H1 (cell line): Measurements from ENCODE around the gene MICALL1. TPM values are rescaled to one million over a fixed set of nuclear protein-coding genes. Genes with fewer than 3 reads are reported as not detected.

Source experiments
- CBX8 ChIP-seq: fragments of 300-800, 300-1000 bp; sonication (generic); IDR thresholded peaks from 2 replicates; pipeline ENCODE4 v1.7.1; 2016; ENCODE audit warnings: low read depth, low read length, borderline replicate concordance
- MAFK ChIP-seq: IDR thresholded peaks from 2 replicates; pipeline ENCODE4 v1.6.1; 2012; ENCODE audit warnings: low read depth, mild to moderate bottlenecking, improper control_type of control experiment, low read length
- YY1 ChIP-seq: IDR thresholded peaks from 2 replicates; pipeline ENCODE4 v1.6.1; 2011; ENCODE audit warnings: low read depth, mild to moderate bottlenecking, low read length
- polyA plus RNA-seq, 7 experiments: library from polyadenylated mRNA; depleted of rRNA in 3 of 7; stranded (reverse) in 5 of 7; unstranded in 2 of 7; fragments of >200 nt in 5 of 7; fragments of 200-250 nt in 2 of 7; gene quantifications; 1 replicate in 5 of 7; 2 replicates in 1 of 7; 4 replicates in 1 of 7; pipeline versions ENCODE4 v1.2.1 to v1.2.3, GENCODE V29; 2011 to 2013; ENCODE audit warnings: missing spikeins in 2 of 7, mixed read lengths in 2 of 7
- total RNA-seq: library from RNA; stranded (reverse); fragmentation: NEBNext Ultra II Directional; extraction: Animal tissue kit (Norgen Biotek cat#: 25700); gene quantifications from 2 replicates; pipeline ENCODE4 v1.2.1, GENCODE V29; 2021

Gene MICALL1
- total and polyA plus RNA-seq, 2 of the 8 experiments (the other 6 are each of a cell fraction or from before 2014, with no cell fraction given), result 17.7 to 32.1 TPM

DNA sequence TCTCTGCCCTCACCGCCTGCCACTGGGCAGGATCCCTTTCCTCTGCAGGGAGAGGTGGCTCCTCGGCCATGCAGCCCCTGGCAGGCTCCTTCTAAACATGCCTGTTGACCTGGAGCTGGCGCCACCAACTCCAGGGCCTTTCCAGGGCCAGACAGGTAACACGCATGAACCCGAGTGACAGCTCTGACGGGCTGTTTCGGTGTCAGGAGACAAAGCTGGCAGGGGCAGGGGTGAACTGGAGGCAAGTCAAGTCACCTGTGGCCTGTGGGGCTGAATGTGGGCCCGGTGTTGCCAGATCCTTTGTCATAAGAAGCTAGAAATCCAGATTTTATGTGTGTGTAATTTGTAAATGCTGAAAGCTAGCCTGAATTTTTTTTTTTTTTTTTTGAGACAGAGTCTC lies 36.0 kb downstream of the MICALL1 start (continued):
- no peak for TF ChIP-seq YY1
- TF ChIP-seq CBX8, result no peak
- TF ChIP-seq MAFK, result no peak
- TF ChIP-seq, all 59 proteins: peak for 0
